Activated T-cell treated with anti-CD3 and anti-CD28 coated beads, Interleukin-2, amount 50 U/mL, for 1 hour (primary cell): ENCODE results near the gene PRSS50.

Source experiments
- DNase-seq: peaks from one replicate; pipeline ENCODE4 v3.0.0-alpha.2; 2020

Gene PRSS50

GRCh38 chr3:46690798-46691197 lies 26.9 kb downstream of the PRSS50 start:
- no peak for DNase-seq

GRCh38 chr3:46685446-46685845 lies 32.2 kb downstream of the PRSS50 start:
- DNase-seq, result no peak

GRCh38 chr3:46684891-46685290 lies 32.8 kb downstream of the PRSS50 start:
- DNase-seq, result no peak

DNA sequence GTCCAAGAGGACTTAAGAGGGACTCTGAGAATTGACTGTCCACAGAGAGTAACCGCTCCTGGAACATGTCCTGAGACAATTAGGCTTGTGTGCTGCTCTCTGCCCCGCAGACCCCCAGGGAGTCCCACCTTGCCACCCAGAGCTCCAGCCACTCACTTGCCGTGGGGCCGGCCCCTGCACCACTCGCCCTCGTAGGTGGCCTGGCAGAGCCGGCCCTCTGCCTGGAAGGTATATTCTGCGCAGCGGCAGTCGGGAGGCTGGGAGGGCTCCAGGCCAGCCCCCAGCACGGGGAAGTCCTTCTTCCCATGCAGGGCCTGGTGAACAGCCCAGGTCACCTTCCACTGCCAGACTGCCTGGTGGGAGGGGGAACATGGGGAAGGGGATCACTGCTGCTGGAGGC lies 34.7 kb downstream of the PRSS50 start:
- DNase-seq, result no peak

DNA sequence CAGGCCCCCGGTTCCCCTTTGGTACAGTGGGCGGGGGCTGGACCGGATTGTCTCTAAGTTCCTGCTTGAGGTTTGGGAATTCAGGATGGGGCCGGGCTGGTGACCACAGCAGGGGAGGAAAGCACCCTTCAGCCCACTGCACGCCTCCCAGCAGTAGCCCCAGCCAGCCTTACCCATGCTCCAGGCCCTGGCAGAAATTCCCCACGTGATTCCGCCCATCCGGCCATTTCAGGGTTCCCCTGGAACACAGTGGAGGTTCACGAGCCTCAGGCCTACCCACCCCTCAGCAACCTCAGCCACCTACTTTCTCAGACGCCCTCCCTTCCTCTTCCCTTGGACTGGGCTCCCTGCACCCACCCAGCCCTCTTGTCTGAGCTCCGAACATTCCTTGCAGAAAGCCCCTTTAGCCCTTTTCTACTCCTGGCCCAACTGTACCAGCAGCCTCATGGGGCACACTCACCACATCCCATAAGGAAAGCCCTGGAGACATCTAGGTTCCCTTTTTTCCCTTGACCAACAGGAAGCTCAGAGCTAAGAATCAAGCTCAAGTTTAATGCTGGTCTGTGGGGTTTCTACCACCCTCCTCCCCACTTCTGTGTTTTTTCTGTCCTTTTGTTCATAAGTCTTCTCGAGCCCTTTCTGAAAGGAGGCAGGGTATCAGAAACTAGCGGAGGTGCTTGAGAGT lies 35.7 kb downstream of the PRSS50 start:
- DNase-seq, result no peak

- DNase-seq, result no peak
Measured at GRCh38 chr3:46681387-46681786, 36.3 kb downstream of the PRSS50 start.

DNA sequence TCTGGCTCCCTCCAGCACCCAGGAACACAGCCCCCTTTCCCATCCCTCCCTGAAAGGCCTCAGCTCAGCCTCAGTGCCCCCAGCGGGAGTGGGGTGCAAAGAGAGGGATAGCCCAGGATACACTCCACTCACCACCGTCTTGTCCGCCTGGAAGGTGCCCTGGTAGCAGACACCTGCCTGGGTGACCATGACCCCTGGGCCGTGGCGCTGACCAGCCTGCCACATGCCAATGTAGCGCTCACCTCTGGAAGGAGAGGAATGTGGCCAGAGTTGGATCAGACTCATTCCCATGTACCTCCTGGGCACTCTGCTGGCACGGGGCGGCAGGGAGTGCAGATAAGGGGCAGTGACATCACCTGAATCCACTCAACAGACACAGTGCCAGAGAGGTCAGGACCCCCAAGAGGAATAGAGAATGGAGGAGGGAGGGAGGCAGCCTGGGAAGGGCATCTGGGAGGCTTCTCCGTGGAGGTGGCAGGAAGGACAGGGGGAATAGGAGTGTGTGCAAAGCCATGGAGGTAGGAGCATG lies 37.3 kb downstream of the PRSS50 start:
- DNase-seq, result no peak

- no peak for DNase-seq
Measured at GRCh38 chr3:46679681-46680080, 38.0 kb downstream of the PRSS50 start.

DNA sequence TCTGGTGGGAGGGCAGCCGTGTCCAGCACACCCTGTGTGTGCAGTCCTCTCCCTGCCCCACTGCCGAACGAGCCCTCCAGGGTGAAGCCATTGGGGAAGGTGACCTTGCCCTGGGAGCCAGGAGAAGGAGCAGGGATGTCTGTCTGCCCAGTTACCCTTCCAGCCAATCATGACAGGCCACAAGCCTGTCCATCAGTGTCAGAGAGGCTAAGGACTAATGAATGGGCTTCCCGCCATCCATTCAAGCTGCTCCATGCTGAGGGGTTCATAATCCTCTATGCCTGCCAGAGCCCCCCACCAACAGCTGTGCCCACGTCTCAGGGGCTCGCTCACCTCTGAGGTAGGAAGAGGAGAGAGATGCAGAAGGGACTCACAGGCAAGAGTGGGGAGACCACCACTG lies 39.4 kb downstream of the PRSS50 start:
- no peak for DNase-seq

DNA sequence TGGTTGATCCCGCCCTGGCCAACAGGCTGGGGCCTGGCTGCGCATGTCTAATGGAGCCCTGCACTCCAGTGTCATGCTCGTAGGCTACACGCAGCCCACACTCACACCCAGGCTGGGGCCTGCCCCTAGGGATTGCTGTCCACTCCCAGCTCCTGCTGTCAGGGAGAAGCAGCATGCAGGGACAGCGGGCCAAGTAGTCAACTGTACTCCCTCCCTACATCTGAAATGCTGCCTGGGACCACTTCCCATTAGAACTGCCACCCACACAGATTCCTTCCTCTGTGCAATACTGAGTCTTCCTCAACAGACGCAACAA lies 40.3 kb downstream of the PRSS50 start:
- DNase-seq, result no peak

GRCh38 chr3:46676601-46677410 lies 40.9 kb downstream of the PRSS50 start:
- no peak for DNase-seq

DNA sequence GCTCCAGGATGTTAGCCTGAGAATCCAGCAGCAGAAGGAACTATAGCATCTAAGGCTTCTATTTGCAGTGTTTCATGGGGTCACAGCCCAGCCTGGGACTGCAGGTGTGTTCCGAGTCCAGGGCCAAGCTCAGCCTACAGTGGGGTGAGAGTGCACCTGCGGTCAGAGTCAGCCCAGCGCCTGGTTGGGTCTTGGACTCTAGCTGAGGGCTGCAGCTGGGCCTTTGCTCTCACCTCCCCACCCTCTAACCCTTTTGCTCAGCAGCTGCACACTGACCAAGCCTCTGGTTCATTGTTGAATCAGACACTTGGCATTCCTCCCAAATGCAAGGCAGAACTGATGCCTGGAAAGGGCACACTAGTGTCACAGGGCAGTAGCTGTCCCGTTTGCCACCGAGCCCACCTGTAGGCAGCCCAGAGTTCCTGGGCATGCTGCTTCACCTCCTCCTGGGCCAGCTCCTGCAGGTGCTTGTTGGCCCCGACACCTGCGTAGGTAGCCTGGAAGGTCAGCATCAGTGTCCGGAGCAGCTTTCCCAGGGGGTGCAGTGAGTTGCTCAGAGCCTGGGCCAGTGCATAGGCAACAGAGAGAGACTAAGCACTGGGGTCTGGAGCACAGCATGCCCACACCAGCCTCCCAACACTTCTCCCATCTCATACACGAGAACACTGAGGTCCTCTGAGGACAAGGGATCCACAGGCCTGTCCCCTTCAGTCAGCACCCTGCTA lies 41.7 kb downstream of the PRSS50 start:
- DNase-seq, result no peak

DNA sequence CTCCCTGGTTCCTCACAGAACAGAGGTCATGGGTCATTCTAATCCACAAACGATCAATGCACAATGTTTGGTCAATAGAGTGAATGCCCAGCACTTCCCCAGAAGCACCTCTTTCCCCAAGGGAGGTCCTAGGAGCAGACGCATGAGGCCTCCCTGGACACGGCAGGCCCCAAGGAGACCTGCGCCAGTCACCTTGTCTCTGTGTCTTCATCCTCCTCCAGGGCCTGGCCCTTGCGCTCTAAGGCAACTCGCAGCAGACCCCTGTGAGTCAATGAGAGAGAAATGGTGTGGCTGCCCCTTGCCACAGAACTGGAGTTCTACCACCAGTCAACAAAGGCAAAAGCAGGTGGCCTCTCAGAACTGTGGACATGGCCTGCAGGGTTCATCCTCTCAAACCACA lies 42.2 kb downstream of the PRSS50 start:
- DNase-seq, result no peak

DNA sequence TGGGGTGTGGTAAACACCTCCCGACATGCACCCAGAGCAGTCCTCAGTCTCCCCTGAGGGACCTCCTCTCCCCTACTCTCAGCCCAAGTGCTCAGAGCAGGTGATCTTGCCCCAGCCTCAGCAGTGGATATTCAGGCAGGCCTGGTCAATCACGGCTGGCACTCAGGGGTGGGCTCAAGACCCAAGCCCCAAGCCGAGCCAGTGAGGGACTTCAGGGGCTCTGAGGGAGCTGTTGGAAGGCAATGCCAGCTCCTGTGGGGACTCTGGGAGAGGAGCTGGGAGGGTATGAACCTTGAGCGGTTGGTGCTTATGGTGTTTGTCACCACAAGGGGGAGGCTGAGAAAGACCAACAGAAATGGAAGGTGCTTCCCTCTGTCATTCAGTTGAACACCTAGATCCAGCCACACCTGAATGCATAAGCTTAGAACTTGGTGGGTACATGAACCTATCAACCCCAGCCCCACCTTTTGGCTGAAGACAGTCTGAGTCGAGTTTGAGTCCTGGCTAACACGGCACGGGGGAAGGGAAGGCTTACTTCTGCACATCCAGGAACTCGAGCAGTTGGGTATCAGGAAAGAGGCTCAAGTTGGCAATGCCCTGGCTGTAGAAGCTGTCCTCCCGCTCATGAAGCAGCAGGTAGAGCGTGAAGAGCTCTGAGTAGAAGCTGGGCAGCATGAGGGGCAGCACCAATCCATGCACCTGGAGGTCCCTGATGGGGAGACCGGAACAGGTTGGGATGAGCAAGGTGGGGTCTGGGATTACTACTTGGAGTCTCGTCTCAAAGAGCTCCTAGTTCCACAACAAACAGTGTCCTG lies 43.4 kb downstream of the PRSS50 start:
- DNase-seq, result peak; percentile 15

DNA sequence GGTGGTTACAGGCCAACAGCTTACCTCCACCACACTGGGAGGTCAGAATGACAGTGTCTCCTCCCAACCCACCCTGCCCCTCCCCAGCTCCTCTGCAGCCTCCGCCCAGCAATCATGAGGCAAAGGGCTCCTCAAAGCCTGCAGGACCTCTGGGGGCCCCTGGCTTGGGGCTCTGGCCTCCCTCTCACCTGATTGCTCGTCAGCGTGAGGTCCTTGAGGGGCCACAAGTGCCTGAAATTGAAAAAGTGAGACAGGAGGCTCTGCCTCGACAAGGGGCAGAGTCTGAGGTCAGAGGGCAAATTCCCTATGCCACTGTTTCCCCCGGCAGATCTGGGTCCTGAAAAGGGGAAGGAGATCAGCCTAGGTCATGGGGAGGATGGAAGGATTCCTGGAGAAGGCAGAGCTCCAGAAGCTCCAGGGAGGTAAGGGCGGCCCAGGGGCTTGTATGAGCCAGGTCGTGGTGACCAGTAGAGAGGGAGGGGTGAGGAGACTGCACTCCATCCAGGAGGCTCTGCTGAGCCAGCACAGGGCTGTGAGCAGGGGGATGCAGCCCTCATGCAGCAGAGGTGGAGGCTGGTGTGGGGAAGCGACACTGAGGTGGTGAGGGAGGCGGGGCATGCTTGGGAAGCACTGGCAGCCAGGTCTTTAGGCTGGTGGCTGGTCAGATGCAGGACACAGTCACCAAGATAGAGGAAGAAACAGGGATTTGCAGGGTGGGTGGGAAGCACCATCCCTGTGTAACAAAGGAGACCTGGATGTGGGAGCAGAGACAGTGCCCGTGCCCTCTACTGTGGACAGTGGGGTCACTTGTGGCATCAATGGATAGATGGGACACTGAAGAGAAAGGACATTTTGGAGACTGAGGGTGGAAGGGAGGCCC lies 44.3 kb downstream of the PRSS50 start:
- DNase-seq, result no peak

- peak; percentile 3 for DNase-seq
Measured at GRCh38 chr3:46672349-46672695, 45.3 kb downstream of the PRSS50 start.

- peak; percentile 5 for DNase-seq
Measured at GRCh38 chr3:46671541-46672348, 45.9 kb downstream of the PRSS50 start.

DNA sequence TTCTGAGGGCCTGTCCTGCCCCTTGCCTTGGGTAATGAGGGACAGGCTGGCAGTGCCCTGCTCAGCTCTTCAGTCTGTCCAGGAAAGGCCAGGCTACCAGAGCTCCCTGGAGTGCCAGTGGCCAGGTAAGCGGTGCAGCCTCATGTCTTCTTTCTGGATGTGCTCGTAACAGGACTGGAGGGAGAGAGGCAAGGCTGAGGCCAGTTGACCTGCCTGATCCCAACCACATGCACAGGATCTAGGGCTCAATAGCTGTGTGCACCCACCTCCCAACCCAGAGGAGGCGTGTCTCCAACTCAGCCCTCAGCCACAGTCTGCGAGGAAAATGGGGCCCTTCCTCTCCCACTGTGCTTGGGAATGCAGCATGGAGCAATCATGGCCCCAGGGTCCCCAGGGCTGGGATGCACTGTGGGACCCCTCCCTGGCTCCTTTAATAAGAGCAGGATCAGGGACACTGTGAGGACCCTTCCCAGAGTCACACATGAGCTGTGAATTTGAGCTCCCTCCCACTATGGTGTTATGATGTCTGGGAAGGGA lies 46.7 kb downstream of the PRSS50 start:
- DNase-seq, result no peak

DNA sequence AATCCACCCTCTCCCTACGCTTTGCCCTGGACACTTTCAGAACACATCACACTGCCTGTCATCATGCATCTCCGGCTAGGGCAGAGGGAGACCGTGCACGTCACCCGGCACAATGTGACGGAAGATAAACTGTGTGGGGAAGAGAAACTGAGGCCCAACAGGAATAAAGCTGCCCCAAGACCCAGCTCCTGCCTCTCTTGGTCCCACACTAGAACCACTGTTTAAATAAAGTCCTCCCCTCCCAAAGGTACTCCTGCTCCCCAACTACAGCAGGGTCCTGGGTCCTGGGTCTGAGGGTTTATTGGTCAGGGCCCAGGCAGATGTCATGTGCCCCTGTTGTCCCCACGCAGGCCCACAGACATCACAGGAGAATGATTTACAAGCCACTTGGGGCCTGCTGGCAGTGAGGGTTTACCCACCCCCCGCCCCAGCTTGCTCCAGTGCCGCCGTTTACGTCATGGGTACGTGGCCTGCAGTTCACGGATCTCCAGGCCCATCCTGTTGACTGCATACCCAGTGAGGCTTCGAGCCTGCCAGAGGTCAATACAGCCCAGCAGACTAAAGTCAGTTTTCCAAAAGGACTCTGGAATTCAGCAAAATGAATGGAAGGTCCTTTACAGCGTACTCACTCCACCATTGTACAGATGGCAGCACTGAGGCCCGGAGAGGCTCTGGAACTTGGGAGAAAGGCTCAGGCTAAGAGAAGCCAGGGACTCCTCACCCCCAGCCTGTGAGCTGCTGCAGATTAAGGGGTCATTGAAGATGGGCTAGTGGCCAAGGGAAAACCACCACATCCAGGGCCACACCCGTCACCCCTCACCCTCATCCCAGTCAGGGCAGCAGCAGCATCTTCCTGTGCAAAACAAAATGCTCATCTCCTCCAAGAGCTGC lies 47.4 kb downstream of the PRSS50 start:
- DNase-seq, result peak; percentile 10
